GM21529 (cell line): ENCODE measurements around the gene MPZL3.
"Not testable (repeated sequence)": the region's sequence is repeated elsewhere in the genome, so short reads cannot be mapped to it uniquely, and the experiment has no call there.

Source experiments
- ATAC-seq: cut with Tn5 transposase; IDR thresholded peaks from one replicate; pipeline ENCODE4 v1.9.1; 2021; ENCODE audit not compliant: unreplicated experiment

MPZL3 gene

DNA sequence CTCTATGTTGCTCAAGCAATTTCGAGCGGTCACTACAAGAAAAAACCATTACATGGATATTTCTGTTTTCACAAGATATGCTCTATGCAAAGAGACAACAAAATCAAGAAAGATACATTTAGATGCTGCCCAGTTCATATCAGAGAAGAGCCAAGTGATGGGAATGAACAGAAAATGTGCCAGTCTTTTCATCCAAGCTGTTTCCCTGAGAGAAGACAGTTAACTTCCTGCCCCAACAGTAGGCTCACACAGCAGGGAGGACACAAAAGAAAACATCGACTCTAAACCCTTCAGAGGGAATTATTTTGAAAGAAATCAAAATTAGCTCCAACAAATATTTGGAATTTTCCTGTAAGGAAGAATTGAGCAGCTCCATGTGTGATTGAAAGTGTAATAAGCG, 39.0 kb downstream of the MPZL3 start:
- no peak for ATAC-seq

DNA sequence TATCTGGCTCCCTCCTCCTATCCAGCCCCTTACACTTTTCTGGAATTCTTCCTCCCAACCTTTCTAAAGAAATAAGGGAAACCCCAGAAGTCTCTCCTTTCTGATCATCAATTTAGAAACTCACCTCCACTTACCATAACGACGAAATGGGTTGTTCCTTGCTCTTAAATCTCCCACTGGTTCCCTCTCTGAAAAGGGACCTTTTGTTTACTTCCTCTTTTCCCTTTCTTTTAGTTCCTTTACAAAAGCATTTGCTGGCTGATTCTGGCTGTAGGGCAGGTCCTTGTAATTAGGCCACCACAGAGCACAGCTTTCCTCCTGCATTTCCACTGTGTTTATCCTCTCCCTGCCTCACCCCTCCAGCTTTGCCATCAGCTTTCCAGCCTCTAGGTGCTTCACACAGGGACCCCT, 39.4 kb downstream of the MPZL3 start:
- ATAC-seq, result no peak

DNA sequence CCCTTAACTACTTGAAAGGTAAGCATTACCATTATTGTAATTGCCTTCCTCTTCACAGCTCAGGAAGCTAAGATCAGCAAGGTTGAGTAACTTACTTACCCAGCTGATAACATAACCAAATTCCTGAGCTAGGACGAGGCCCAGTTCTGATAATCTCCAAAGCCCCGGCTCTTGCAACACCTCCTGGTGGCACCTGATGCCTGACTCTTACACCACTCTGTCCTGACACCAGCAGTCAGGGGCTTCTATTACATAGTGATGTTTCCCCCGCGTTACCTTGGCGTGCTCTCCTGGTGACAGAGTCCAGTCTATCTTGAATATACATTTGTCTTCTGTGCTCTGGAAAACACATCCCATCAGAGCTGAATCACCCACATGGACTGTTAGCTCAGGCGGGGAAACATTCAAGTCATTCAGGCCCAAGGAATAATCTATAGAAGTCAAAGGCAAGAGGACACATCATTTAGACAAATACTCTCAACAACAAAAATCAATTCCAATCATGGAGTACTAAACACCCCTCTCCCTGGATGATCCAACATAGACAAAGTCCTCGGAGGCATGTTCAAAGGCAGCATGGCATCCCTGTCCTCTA, 39.9 kb downstream of the MPZL3 start:
- ATAC-seq, result no peak

DNA sequence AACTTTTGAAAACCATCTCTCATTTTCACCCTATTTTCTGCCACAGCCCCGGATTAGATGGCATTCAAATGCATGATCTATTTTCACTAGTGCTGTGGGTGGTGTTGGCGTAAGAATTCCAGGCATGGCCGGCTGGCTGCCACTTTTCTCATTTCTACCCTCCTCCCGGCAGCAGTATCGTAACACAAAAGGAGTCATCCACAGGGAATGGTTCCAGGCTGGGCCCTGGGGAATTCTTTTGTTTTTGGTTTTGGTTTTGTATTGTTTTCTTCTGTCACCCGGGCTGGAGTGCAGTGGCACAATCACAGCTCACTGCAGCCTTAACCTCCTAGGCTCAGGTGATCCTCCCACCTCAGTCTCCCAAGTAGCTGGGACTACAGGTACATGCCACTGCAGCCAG, 41.2 kb downstream of the MPZL3 start:
- no peak for ATAC-seq

DNA sequence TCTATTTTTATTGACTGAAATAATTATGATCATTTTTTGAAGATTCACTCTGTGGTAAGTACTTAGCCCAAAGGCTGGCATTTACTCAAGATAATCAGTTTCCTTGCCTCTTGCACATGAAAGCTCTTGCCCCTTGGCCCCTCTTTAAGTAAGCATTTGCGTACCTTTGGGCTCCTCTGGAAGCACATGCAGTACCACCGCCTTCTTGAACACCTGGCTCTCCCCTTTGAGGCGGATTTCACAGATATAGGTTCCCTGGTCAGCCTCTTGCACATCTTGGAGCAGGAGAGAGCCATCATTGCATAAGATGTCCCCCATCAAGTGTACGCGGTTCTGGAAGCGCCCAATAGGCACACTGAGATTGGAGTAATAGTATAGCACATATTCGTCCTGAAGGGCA, 41.8 kb downstream of the MPZL3 start:
- no peak for ATAC-seq

DNA sequence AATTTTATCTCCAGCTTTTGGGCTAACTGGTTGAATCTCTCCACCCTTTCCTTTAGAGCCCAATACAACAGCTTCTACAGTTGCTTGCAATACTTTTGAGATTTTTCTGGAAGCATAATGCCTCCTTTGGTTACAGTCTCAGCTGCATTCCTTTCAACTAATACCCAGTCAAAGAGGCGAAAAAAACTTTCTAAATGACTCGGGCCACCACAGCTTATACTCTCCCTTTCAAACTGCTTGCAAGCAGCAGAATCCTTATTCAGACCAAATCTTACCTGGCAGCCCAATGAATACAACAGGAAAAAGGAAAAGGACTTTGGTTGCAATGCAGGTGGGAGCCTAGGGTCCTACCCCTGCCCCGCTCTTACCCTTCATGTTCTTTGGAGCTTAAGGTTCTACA, 43.1 kb downstream of the MPZL3 start:
- ATAC-seq, result no peak

DNA sequence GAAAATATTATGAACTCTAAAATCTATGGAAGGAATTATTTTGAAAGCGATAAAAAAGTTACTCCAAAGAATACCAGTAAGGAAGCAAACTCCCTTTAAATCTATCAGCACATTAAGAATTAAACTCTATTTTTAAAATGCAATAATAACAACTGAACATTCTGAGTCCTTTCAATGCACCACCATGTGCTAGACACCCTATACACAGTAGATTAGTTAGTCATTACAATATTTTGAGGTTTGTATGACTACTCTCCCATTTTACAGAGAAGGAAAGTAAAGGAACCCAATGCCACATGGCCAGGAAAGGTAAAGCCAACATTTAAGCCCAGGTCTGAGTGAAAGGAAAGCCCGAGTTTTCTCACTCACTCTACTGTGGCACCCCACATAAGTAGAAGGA, 45.1 kb downstream of the MPZL3 start:
- ATAC-seq, result no peak

DNA sequence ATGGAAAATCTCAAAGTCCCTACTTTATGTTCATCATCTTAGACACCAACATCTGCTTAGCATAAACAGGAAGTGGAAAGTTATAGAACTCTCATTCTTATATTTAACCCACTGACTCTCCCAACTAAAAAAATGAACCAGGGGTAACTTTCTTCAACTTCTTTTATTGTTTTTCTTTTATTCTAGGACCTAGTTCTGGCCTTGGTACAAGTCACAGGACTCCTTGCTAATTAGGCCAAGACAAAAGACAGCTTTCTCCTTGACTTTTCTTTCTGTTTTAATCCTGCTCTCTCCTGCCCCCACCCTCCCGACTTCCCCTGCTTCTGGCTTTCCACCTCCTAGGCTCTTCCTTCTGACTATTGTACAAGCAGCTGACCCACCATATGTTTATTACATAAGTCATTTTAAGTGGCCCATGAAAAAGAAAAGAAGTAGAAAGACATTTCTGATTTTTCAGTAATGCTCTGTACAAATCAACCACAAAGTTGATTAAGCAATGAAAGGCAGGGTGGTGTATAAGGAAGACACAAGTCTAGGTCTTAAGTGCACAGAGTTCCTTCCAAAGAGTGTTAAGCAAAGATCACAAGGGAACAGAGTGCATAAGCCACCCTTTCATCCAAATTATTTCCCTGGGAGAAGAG, 45.7 kb downstream of the MPZL3 start:
- no peak for ATAC-seq

DNA sequence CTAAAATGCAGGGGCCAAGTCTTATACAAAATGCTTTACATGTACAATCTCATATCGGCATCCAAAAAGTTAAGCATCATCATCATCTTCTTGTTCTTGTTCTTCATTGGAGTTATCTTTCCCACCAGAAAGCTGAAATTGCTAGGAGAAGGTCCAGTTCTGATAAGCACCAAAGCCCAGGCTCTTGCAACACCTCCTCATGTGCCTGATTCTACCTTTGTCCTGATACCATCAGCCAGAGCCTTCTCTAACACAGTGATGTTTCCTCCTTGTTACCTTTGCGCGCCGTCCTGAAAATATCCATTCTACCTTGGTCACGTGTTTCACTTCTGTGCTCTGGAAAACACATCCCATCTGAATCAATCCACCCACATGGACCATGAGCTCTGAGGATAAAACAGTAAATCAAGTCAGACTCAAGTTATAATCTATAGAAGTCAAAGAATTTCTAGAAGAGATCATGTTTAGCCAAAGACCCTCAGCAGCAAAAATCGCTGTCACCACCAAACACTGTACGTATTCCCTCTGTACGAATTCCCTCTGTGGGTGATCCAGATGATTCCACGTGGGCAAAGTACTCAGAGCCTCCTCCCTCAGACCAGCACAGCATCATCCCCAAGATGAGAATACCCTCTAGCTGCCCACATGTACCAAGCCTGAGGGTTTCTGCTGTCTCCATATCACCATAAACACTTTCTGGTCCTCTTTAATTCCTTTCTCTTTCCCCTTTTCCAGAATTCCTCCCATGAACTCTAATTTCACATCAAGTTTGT, 46.4 kb downstream of the MPZL3 start:
- ATAC-seq, result no peak

DNA sequence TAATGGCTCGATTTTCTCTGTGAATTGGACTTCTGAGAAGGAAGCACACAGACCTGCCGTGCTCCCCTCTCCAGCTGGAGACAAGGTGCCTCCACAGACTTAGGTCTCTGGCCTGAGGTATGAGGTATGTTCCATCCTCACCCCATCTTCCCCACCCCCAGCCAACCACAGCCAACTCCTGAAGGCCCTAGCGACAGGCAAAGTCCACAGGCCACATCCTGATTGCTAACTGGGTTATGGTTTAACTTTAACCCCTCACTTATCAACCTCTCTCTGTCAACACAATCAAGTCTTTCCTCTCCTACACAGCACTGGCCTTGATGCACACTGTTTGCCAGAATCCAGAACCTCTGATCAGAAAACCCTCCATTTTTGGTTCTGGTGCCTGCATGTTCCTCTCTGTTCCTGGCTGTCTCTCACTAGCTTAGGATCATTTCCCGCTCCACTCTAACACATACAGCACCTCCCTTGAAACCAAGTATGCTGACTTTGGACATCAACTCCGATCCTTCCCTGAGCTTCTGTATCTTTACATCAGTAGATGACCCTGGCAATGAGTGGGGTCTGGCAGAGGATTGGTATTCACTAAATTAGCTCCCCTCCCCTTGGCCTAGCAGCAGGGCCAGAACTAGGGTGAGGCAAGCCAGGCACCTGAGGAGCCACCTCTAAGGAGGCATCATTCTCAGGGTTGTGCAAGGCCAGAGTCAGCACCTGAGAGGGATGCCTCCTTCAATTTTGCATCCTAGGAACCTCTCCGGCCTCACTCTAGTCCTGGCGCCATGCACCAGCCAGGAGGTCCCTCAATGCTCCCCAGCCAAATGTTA, 49.4 kb downstream of the MPZL3 start:
- no peak for ATAC-seq

DNA sequence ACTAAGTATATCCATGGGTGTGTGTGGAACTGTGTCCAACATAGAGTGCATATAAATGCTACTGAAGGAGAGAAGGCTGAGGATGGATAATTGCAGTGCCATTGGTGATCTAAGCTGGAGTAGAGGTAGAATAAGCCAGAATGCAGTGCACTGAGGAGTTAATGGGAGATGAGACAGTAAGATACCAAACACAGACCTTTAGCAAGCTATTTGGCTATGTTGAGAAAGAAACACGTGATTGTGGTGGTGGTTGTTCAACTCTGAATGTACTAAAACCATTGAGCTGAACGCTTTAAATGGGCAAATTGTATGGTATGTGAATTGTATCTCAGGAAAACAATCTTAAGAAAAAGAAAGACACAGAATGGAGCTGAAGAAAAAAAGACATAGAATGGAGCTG, 50.2 kb downstream of the MPZL3 start:
- no peak for ATAC-seq

DNA sequence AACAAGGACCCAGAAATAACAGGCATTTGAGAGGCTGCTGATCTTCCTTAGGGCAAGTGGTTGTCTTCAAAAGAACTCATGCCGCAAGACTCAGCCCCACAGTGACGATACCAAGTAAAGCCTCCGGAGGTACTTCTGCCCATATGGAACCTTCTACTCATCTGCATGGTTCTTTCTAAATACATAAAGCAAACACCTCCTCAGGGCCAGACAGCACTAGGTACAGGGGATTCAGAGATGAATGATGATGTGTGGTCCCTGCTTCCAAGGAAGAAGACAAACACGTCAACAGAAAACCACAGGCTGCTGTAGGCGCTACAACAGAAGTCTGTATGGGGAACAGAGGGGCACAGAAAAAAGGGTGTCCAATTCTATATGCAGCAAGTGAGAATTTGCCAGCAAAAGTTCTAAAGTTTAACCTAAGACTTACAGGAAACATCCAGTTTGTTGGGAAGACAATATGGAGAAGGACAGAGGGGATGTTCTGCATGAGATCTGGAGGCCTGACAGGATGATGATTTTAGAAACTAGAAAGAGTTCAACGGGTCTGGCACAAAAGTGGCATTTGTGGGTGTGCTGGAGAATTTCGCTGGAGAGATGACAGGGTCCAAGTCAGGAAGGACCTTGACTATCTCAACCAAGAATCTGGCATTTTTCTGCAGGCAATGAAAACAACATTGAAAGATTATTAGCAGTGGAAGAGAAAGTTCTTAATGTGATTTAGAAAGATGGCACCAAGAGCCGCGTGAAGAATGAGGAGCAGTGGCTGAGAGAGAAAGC, 51.1 kb downstream of the MPZL3 start:
- no peak for ATAC-seq

DNA sequence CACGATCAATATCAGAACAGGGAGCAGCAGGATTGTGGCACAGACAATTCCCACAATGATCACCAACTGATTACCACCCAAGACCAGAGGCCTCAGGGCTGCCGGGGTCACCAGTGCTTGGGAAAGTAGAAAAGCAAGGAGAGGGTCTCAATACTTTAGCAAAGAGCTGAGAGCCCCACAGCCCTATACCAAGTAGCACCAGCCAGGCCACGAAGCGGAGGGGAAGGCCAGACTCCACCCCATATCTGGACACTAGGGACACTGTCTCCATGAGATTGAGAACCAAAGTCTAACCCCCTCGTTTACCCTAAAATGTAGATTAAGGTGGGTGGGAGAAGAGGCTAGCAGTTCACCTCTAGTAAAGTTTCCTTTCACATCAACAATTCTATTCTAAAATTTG, 51.7 kb downstream of the MPZL3 start:
- ATAC-seq, result no peak

DNA sequence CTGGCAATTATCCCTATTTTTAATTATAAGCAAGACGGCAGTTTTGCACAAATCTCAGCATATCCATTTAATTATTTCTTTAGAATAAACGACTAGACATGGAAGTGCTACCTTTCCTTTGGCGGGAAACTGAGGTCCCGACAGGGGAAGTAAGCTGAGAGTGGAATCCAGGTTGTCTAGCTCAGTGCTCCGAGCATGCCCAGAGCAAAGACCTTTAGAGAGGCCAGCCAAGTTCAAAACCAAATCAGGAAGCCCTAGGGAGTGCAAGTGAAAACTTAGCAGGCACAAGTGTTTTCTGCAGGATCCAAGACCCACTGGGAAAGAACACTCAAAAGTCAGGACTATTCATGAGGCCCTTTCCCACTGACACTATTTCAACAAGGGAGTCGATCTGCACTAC, 53.0 kb downstream of the MPZL3 start:
- no peak for ATAC-seq

DNA sequence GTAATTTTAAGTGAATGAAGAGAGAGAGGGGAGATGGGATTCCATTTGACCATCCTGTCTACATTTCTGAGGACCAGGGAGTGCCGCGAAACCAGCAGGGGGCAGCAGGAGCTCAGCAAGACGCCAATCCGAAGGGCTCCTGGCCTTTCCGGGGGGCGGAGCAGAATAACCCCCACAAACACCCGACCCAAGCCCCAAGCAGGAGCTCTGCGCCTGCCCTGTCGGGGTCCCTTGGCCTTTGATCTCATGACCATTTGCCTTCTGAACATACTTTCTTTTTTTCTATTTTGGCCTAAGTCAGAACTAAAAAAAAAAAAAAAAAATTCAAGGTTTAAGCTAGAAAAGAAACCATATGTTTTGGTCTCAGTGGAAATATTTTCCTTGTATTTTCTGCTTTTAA, 53.8 kb downstream of the MPZL3 start:
- no peak for ATAC-seq

DNA sequence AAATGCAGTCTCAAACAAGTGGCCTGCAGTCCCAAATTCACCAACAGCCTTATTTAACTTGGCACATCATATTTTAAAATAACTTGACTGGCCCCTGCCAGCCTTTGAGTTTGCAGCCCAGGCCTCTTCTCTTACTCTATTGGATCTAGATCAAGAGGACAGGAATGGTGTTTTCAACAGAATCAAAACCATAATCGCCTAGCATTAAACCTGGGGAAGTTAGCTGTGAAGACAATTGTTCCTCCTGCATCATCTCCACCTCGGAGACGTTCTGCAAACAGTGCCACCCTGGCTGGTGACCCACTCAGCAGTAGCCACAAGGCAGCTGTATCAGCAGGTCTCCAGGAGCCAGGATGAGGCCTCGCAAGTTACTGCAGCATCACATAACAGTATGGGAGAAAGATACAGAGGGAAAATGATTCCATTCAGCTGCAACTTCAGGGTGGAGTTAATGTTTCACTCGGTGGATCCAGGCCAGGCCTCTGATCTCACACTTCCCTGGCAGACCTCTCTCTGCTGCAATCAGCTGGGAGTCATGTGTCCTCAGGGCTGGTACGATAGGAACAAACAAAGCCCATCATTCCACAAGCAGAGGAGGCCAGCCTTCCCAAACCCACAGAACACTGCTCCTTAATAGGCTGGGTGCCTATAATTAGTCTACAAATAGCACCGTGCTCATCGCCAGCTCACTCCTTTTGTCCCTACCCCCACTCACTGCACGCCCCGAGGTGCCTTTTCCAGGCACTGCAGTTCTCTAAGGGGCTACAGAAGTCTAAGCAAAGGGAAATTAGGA, 57.1 kb downstream of the MPZL3 start:
- ATAC-seq, result no peak

DNA sequence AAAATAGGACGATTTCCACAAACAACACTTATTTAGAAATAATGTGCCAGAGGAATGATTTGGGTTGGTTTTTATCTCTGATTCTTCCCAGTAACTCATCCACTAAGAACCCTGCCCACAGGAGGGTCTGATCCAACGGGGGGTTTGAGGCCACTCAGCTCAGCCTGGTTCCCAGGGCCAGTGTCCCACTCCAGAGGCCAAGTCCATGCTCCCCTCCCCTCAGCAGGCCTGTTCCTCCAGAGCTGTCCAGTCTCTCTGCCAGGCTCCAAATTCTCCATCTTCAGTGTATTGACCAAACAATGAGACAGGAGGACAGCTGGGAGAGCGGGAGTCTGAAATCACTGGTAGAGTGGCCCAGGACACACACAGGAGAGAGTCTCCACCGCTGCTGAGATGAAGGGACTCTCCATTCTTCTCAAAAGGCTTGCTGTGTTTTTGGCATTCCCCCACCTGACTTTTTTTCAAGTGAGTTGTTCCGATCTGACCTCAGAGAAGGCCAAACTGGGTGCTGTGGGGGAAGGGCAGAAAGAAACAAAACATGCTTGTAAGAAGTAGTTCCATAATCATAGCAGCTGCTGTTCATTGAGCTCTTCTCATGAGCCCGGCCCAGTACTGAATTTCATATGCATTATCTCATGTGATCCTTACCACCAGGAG, 58.1 kb downstream of the MPZL3 start:
- no peak for ATAC-seq

DNA sequence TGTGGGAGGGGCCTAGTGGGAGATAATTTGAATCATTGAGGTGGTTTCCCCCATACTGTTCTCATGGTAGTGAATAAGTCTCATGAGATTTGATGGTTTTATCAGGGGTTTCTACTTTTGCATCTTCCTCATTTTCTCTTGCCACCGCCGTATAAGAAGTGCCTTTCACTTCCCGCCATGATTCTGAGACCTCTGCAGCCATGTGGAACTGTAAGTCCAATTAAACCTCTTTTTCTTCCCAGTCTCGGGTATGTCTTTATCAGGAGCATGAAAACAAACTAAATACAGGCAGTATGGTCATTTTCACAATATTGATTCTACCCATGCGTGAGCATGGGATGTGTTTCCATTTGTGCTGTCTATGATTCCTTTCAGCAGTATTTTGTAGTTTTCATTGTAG, 59.3 kb downstream of the MPZL3 start:
- ATAC-seq, result not testable (repeated sequence)

DNA sequence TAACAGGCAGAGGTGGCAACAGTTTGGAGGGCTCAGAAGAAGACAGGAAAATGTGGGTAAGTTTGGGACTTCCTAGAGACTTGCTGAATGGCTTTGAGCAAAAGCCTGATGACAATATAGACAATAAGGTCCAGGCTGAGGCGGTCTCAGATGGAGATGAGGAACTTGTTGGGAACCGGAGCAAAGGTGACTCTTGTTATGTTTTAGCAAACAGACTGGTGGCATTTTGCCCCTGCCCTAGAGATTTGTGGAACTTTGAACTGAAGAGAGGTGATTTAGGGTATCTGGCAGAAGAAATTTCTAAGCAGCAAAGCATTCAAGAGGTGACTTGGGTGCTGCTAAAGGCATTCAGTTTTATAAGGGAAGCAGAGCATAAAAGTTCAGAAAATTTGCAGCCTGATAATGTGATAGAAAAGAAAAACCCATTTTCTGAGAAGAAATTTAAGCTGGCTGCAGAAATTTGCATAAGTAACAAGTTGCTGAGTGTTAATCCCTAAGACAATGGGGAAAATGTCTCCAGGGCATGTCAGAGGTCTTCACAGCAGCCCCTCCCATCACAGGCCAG, 61.1 kb downstream of the MPZL3 start:
- ATAC-seq, result not testable (repeated sequence)
